HG02885 (cell line): ENCODE measurements around the gene HPSE.
"Not testable (repeated sequence)": the region's sequence is repeated elsewhere in the genome, so short reads cannot be mapped to it uniquely, and the experiment has no call there.

Source experiments
- ATAC-seq: cut with Tn5 transposase; IDR thresholded peaks from one replicate; pipeline ENCODE4 v1.9.1; 2021; ENCODE audit warnings: mild to moderate bottlenecking; ENCODE audit not compliant: unreplicated experiment, poor library complexity

HPSE gene

DNA sequence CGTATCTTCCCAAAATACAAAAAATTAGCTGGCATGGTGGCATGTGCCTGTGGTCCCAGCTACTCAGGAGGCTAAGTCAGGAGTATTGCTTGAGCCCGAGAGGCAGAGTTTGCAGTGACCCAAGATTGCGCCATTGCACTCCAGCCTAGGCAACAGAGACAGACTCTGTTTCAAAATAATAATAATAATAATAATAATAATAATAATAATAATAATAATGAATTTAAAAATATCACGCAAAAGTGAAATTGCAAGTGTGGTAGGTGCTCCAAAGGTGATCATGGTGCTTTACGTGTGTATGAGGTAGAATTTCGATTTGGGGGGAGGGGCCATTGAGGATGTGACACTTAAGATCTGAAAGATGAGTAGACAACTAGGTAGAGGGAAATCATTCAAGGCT, 4.9 kb upstream of the HPSE start:
- ATAC-seq = no peak

DNA sequence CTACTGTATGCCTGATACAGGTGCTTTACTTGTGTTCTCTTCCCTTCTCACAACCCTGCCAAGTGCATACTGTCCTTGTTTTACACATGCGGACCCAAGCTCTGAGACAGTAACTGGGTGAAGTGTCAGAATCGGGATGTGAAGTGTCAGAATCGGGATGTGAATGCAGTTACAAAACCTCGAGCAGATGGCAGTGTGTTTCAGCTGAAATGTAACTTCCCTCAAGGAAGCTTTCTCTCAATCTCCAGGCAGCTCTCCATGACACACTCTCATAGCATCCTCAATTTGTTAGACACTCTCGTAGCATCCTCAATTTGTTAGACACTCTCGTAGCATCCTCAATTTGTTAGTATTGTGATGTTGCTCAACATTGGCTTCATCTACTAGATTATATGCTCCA, 1.1 kb upstream of the HPSE start:
- ATAC-seq = no peak

DNA sequence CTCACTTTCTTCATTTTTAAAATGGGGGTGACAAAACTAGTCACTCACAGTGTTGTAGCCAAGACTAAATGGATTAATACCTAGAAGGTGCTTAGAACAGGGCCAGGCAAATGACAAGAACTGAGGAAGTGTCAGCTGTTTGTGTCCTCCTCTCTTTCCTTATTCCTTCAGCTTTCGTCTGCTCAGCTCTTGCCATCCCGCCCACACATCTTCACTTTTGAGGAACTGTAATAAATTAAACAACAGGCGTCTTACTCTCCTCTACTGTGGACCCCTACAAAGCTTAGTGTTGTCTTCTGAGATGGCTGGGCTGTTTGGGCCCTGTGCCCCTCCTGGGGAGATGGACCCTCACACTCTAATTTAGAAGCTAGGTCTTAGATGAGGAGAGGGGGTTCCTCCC, 2.7 kb downstream of the HPSE start:
- no peak for ATAC-seq

DNA sequence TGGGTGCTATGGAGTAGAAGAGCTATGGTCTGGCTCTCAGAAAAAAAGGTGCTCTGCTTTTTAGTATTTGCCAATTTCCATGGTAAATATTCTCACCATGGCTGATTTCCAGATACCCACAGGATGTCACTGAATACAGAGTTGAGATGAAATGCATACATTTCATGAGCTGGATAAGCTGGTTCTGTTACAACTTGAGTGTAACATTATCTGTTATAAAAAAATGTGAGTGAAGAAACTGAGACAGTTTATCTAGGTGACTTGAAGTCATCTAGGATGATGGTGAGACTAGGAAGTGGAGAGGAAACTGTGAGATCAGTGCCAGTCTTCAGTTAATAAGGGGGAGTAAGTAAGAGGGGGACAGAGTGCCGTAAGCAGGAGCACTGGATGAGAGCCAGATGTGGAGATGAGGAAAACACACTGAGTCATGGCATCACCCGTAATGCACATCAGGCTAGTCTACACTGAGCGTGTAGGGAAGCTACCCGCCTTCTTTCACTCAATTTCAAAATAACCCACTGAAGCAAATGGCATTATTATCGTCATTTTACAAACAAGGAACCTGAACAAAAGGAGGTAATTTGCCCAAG, 5.0 kb downstream of the HPSE start:
- no peak for ATAC-seq

DNA sequence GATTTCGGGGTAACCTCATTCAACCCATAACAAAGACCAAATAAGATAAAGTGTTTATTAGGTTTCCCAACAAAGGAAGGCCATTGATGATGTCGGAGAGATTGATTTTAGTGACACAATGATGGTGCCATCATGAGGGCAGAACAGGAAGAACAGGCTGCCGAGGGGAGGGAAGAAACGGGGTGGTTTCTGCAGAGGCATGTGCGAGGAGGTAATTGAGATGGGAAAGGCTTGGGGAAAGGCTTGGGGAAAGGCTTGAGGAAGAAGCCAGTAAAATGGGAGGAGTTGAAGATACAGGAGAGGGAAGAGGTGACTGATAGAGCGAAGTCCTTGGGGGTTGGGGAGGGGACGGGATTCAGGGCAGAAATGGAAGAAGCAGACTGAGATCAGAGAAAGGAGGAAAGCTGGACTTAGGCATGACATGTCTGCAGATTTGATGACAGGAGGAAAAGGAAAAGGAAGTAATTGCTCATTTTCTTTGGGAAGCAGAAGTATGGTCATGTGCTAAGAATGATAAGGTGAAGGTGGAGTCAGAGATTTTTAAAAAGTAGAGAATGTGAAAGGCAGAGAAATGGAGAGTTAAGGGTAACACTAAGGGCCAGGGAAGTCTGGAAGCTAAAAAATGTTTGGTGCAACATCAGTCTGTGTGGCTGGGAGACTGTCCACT, 6.0 kb downstream of the HPSE start:
- no peak for ATAC-seq

DNA sequence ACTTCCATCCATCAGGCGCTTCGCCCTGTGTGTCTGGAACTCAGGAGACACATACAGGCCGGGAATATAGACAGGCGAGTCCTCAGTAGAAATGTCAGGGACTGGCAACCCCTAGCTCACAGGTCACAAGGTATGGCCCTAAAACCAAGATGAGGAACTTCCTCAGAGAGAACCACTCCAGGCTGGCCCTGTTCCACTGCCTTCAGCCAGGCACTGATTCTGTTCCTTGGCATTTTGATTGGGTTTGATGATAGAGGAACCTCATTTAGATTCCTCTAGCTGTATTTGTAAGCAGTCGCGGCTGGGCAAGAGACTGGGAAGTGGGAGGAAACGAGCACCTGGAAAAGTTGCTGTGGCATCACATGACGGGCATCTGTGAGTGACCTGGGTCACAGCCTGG, 8.1 kb downstream of the HPSE start:
- ATAC-seq = no peak

DNA sequence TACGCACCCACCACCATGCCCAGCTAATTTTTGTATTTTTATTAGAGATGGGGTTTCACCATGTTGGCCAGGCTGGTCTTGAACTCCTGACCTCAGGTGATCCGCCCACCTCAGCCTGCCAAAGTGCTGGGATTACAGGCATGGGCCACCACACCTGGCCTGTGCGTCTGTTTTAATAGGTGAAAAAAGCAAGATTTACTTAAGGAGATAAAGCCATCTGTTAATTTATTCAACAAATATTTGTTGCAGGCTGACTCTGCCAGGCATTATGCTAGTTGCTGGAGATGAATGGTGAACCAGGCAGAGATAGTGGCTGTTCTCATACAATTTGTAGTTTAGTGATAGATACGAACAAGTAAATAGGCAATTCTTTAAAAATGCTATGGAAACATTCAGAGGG, 9.3 kb downstream of the HPSE start:
- ATAC-seq = not testable (repeated sequence)

DNA sequence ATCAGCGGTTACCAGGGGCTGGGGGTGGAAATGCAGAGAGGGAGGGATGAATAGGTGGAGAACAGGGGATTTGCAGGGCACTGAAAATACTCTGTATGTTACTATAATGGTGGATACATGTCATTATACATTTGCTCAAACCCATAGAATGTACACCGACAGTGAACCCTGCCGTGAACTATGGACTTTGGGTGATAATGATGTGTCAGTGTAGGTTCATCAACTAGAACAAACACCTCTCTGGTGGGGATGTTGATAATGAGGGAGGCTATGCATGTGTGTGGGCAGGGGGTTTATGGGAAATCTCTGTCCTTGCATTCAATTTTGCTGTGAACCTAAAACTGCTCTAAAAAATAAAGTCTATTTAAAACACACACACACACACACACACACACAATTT, 11.5 kb downstream of the HPSE start:
- ATAC-seq = no peak

DNA sequence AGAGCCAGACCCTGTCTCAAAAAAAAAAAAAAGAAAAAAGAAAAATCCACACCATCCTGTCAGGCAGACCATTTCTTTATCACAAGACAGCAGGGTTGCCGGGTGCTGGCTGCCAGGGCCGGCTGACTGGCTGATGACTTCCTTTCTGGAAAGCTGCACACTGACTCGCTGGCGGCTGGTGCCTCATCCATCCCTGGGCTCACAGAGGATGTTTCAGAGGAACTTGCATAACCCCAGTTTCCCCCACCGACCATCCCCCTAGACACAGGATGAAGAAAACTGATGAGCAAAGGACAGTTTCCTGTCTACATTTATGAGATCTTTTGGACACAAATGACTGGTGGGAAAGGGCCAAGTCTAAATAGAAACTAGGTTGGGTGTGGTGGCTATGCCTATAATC, 14.1 kb downstream of the HPSE start:
- ATAC-seq = no peak

DNA sequence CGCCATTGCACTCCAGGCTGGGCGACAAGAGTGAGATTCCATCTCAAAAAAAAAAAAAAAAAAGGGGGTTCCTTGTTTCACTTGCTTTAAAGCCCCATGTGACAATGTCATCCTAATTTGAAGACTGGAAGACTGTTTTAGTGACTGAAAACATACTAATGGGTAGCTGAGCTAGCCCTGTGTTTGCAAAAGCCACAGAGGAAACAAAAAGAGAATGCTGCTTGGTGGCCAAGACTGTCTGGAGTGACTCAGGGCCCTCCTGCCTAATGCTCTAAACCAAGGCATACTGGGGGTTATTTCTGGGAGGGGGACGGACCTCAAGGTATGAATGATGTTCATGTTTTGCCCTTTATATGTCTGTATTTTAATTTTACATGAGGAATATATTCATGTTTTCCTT, 16.0 kb downstream of the HPSE start:
- no peak for ATAC-seq

DNA sequence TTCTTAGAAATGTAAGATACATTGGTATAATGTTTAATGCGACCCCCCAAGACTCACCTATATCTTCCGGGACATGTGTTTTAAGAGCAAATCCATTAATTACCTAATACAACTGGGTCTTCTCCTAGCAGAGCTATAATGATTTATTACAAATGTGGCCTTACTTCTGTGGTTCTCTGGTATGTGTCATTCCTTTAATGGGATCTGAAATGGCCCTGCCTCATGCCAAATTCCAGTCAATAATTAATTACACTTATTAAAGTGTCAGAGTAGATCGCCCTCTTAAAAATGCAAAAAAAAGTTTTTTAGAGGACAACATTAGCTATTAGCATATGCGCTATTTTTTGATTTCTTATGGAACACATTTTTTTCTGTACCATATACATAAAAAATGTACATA, 17.0 kb downstream of the HPSE start:
- ATAC-seq = no peak

DNA sequence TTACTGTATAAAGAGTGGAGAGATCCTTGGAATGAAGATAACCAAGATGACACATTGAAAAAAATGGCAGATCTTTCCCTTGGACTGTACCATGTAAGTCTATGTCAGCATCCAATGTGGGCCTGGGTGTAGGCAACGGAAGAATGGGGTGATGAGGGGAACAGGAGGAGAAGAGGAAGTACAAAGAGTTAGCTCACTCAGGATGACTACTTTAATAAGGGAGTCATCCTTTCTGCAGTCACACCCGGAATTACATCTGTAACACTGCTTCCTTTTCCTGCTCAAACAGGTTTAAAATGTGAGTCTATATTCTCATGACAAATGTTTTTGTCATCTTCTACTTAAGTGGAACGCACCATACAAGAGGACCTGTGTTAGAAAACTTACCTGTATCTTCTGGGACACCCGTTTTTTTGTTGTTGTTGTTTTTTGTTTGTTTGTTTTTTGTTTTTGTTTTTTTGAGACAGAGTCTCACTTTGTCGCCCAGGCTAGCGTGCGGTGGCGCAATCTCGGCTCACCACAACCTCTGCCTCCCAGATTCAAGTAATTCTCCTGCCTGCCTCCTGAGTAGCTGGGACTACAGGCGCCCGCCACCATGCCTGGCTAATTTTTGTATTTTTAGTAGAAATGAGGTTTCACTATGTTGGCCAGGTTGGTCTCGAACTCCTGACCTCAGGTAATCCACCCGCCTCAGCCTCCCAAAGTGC, 18.0 kb downstream of the HPSE start:
- no peak for ATAC-seq

DNA sequence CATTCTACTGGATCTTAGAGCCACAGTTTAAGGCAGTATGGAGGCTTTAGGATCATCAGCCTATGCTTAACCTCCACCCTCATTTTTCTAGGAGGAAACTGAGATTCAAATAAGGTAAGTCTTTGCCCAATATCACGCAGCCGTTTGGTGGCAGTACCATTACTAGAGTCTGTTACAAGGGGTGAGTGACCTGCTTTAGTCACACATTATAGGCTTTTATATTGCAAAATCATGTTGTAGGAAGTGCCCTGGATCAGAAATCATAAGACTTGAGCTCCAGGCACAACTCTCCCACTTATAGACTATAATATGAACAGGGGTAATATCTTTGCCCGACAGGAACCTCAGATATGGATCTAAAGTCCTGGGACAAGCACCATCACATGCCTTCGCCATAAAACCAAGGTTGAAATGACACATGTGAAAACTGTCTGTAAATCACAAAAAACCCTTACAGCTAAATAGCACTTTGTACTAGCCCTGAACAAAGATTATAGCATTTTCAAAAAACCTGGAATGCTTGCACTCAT, 19.2 kb downstream of the HPSE start:
- ATAC-seq = no peak

DNA sequence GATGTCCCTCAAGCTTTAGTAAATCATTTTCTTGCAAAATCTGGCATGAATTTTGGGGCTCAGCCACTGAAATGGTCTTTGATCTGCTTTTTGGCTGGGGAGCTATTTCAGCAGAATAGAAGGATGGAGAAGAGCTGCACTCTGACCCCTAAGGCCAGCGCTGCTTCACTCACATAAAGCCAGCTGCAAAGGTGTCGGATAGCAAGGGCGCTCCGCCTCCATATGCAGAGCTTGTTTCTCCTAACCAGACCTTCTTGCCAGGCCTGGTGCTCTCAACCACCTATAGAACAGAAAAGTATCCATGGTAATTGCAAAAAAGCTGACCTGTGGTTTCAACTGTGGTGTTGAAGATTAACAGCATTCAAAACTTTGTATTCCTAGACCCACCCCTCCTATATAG, 26.0 kb downstream of the HPSE start:
- no peak for ATAC-seq

DNA sequence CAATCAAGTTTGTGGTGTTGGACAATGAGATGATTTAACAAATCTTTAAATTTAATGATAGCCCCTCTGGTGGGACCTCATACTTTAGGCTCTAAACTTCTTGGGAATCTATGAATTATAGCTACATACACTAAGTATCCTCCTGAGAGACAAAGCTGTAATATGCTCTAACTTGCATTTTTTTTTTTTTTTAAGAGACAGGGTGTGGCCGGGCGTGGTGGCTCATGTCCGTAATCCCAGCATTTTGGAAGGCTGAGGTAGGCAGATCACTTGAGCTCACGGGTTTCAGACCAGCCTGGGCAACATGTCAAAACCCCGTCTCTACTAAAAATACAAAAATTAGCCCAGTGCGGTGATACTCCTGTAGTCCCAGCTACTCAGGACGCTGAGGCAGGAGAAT, 26.7 kb downstream of the HPSE start:
- ATAC-seq = no peak

DNA sequence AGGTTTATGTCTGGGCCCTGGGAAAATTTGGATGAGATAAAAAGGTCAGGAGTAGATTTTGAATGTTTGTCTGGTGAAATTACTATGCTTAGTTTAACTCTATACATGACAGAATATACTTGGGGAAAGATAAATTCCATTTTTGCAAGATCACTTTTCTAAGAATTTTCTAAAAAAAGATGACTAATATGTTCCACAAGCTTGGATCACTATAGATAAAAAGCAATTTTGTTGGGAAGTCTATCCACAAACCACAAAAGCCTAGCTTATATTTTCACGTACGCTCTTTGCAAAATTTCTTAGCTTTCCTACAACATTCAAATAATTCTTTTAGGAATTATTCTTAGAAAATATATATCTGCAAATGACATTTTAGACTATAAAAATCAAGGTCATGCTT, 29.5 kb downstream of the HPSE start:
- ATAC-seq = no peak

DNA sequence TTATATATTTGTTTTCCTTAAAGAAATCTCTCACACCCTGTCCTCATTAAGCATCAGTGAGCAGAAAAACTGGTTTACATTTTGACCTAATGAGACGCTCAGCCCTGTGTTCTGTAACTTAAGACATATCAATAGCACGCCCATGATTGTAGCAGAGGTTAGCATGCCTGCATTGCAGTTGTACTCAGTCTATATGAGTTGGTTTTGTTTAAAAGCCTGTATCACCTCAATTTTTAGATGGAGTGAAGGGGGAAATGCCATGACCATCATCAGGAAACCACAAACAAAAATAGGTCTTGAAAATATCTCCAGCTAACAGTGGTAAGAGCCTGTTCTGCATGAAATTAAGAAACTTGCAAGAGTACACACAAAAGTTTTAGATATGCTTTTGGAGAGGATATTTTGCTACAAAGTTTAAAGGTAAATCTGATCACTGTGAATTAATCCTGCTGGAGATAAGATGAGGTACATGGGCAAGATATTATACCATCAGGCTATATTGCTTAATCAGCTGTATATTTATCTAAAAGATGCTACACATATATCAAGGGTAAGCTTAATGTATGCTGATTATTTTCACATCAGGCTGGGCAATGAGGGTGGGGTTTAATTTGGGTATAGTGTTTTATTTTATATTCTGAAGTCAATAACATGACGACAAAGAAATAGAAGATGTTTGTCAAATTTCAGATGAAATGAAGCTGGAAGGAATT, 36.9 kb downstream of the HPSE start:
- ATAC-seq = no peak

DNA sequence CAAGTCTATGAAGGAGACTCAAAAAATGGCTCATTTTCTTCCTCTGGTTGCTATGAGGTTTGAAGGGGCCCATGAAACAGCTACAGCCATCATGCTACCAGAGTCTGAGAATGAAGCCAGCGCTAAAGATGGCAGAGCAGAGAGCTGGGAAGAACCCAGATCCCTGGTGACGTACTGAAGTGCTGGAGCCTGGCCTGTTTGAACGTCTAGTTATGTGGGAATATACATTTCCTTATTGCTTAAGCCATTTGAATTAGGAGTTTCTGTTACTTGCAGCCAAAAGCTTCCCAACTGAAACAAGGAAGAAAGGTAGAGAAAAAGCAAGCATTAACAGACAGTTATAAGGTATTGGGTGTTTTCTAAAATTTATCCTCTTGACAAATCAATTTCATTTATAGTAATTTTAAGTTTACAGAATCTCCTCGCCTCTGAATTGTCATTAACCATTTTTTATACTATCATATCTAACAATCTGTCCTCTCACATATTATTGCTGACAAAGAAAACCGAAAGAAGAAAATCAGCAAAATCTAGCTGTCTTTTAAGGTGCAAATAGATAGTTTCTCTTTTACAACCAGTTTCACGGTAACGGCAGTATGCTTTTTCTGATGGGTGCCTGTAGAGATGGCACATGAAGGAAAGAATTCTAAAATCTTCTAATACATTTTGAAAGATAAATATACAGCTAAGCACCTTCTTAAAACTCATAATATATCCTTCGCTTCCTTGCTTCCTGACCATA, 41.2 kb downstream of the HPSE start:
- ATAC-seq = no peak

DNA sequence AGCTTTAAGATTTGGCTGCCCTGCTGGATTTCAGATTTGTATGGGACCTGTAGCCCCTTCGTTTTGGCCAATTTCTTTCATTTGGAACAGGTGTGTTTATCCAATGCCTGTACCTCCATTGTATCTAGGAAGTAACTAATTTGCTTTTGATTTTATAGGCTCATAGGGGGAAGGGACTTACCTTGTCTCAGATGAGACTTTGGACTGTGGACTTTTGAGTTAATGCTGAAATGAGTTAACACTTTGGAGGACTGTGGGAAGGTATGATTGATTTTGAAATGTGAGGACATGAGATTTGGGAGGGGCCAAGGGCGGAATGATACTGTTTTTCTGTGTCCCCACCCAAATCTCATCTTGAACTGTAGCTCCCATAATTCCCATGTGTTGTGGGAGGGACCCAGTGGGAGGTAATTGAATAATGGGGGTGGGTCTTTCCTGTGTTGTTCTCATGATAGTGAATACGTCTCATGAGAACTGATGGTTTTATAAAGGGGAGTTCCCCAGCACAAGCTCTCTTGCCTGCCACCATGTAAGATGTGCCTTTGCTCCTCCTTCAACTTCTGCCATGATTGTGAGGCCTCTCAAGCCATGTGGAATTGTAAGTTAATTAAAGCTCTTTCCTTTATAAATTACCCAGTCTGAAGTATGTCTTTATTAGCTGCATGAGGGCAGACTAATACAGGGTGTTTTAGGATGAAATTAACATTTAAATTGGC, 44.4 kb downstream of the HPSE start:
- not testable (repeated sequence) for ATAC-seq

DNA sequence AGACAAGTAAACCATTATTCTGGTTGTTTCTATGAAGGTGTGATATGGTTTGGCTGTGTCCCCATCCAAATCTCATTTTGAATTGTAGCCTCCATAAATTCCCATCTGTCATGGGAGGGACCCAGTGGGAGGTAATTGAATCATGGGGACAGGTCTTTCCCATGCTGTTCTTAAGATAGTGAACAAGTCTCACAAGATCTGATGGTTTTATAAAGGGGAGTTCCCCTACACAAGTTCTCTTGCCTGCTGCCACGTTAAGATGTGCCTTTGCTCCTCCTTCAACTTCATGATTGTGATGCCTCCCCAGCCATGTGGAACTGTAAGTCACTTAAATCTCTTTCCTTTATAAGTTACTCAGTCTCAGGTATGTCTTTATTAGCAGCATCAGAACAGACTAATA, 46.3 kb downstream of the HPSE start:
- not testable (repeated sequence) for ATAC-seq
